Skeletal muscle satellite cell (primary cell): ENCODE data around the gene ZNF621. TPM values are rescaled to one million over a fixed set of nuclear protein-coding genes. Genes with fewer than 3 reads are reported as not detected.

Experiments
- H3K27me3 ChIP-seq: 2 replicates; pipeline ENCODE4 v1.7.0; 2013; ENCODE audit warnings: low read length; ENCODE audit not compliant: control insufficient read depth, insufficient read depth
- H3K36me3 ChIP-seq: 2 replicates; pipeline ENCODE4 v1.7.0; 2013; ENCODE audit warnings: mild to moderate bottlenecking, control low read depth, low read length; ENCODE audit not compliant: insufficient read depth
- H3K4me1 ChIP-seq: 2 replicates; pipeline ENCODE4 v1.7.0; 2013; ENCODE audit warnings: low read length; ENCODE audit not compliant: control insufficient read depth, insufficient read depth
- H3K4me2 ChIP-seq: 2 replicates; pipeline ENCODE4 v1.7.0; 2013; ENCODE audit warnings: mild to moderate bottlenecking, low read length
- H3K4me3 ChIP-seq: 2 replicates; pipeline ENCODE4 v1.7.0; 2013; ENCODE audit warnings: low read length
- H3K9ac ChIP-seq: 2 replicates; pipeline ENCODE4 v1.7.0; 2013; ENCODE audit warnings: mild to moderate bottlenecking, low read depth, low read length, moderate library complexity
- H3K9me3 ChIP-seq: replicated peaks from 2 replicates; pipeline ENCODE4 v1.7.0; 2013; ENCODE audit warnings: mild to moderate bottlenecking, control low read depth, low read length
- total RNA-seq: library from RNA; depleted of rRNA; stranded (reverse); fragments of >200 nt; gene quantifications from 2 replicates; pipeline ENCODE4 v1.2.3, GENCODE V29; 2012; rRNA removed

Gene ZNF621
- 11.6 and 14.7 TPM in 2 replicates for total RNA-seq

GRCh38 chr3:40524568-40525285, at the start of gene ZNF621:
ZNF621 (plus strand) TSS chr3:40524960; CDS start chr3:40525841, 881 bp downstream.
- Histone ChIP-seq H3K27me3 (no peaks in the 10 kb centered on the region), H3K4me1 (peaks cover 10% of the 10 kb centered on the region), H3K4me3 (peak within 1 kb of the TSS; percentile 83)

GRCh38 chr3:40476478-40477470, 48.0 kb upstream of the ZNF621 start, which contains the start of gene ZNF619:
ZNF619 (plus strand) TSS chr3:40477122; CDS start chr3:40477980, 858 bp downstream.
- Histone ChIP-seq H3K9ac (peak within 1 kb of the TSS; percentile 91), H3K4me1 (peaks cover 7% of the 10 kb centered on the region), H3K36me3 (peaks cover 3% of the 10 kb centered on the region), H3K4me3 (peak within 1 kb of the TSS; percentile 90), H3K9me3 (no peaks in the 10 kb centered on the region), H3K27me3 (no peaks in the 10 kb centered on the region), H3K4me2 (peak within 1 kb of the TSS; percentile 89)

More at GRCh38 chr3:40524568-40525285, at the start of gene ZNF621:
- peaks cover 16% of the 10 kb centered on the region for H3K36me3 ChIP-seq
- H3K9me3 ChIP-seq = no peaks in the 10 kb centered on the region
- H3K9ac ChIP-seq = peak within 1 kb of the TSS; percentile 97
- peak within 1 kb of the TSS; percentile 94 for H3K4me2 ChIP-seq

GRCh38 chr3:40477666-40478065, 47.1 kb upstream of the ZNF621 start:
- Histone ChIP-seq H3K27me3 (no peaks in the 10 kb centered on the region), H3K9ac (peak overlapping the region; percentile 91), H3K4me1 (peaks cover 7% of the 10 kb centered on the region)

GRCh38 chr3:40487172-40487571, 37.6 kb upstream of the ZNF621 start:
- peaks cover 16% of the 10 kb centered on the region for H3K36me3 ChIP-seq

More at GRCh38 chr3:40477666-40478065, 47.1 kb upstream of the ZNF621 start:
- Histone ChIP-seq H3K4me2 (peak overlapping the region; percentile 89), H3K4me3 (peak overlapping the region; percentile 90), H3K36me3 (peaks cover 3% of the 10 kb centered on the region), H3K9me3 (no peaks in the 10 kb centered on the region)

GRCh38 chr3:40490916-40491315, 33.8 kb upstream of the ZNF621 start:
- no peak overlapping the region for H3K4me2 ChIP-seq
- H3K9ac ChIP-seq = no peak overlapping the region
- no peaks in the 10 kb centered on the region for H3K27me3 ChIP-seq
- H3K4me1 ChIP-seq = no peaks in the 10 kb centered on the region
- peaks cover 12% of the 10 kb centered on the region for H3K36me3 ChIP-seq
- H3K9me3 ChIP-seq = peaks cover 8% of the 10 kb centered on the region
- H3K4me3 ChIP-seq = no peak overlapping the region

More at GRCh38 chr3:40487172-40487571, 37.6 kb upstream of the ZNF621 start:
- Histone ChIP-seq H3K4me1 (no peaks in the 10 kb centered on the region), H3K9me3 (peaks cover 8% of the 10 kb centered on the region), H3K9ac (no peak overlapping the region), H3K27me3 (no peaks in the 10 kb centered on the region), H3K4me2 (no peak overlapping the region), H3K4me3 (no peak overlapping the region)

GRCh38 chr3:40494698-40495097, 30.1 kb upstream of the ZNF621 start:
- no peak overlapping the region for H3K4me2 ChIP-seq
- H3K4me1 ChIP-seq = no peaks in the 10 kb centered on the region
- no peak overlapping the region for H3K9ac ChIP-seq
- no peaks in the 10 kb centered on the region for H3K27me3 ChIP-seq
- no peak overlapping the region for H3K4me3 ChIP-seq
- H3K9me3 ChIP-seq = no peaks in the 10 kb centered on the region
- no peaks in the 10 kb centered on the region for H3K36me3 ChIP-seq

- no peak overlapping the region for H3K9ac ChIP-seq
Observed at GRCh38 chr3:40497288-40497687, 27.5 kb upstream of the ZNF621 start.

GRCh38 chr3:40499952-40500351, 24.8 kb upstream of the ZNF621 start:
- Histone ChIP-seq H3K4me3 (no peak overlapping the region), H3K36me3 (no peaks in the 10 kb centered on the region), H3K9me3 (no peaks in the 10 kb centered on the region), H3K9ac (no peak overlapping the region), H3K4me2 (no peak overlapping the region), H3K27me3 (no peaks in the 10 kb centered on the region), H3K4me1 (peaks cover 6% of the 10 kb centered on the region)

More at GRCh38 chr3:40497288-40497687, 27.5 kb upstream of the ZNF621 start:
- Histone ChIP-seq H3K27me3 (no peaks in the 10 kb centered on the region), H3K4me1 (no peaks in the 10 kb centered on the region), H3K4me2 (no peak overlapping the region), H3K36me3 (no peaks in the 10 kb centered on the region), H3K4me3 (no peak overlapping the region), H3K9me3 (no peaks in the 10 kb centered on the region)

- Histone ChIP-seq H3K27me3 (no peaks in the 10 kb centered on the region), H3K4me1 (peaks cover 16% of the 10 kb centered on the region), H3K4me2 (no peak overlapping the region), H3K4me3 (no peak overlapping the region), H3K36me3 (no peaks in the 10 kb centered on the region), H3K9ac (no peak overlapping the region), H3K9me3 (no peaks in the 10 kb centered on the region)
Observed at GRCh38 chr3:40502034-40502433, 22.7 kb upstream of the ZNF621 start.

GRCh38 chr3:40504636-40505430, 19.9 kb upstream of the ZNF621 start:
- Histone ChIP-seq H3K9ac (peak overlapping the region; percentile 62), H3K4me1 (peaks cover 16% of the 10 kb centered on the region), H3K4me2 (peak overlapping the region; percentile 97), H3K9me3 (no peaks in the 10 kb centered on the region), H3K36me3 (no peaks in the 10 kb centered on the region), H3K27me3 (no peaks in the 10 kb centered on the region), H3K4me3 (no peak overlapping the region)
